GM20000 (cell line): ENCODE data around the gene OPRL1.

Experiments
- DNase-seq: peaks from one replicate; pipeline ENCODE4 v3.0.0; 2012; ENCODE audit warnings: low spot score
- TF ChIP-seq, protein P1 (sequence below): IDR thresholded peaks from 2 replicates; pipeline ENCODE4 v1.5.1; 2012; ENCODE audit warnings: mild to moderate bottlenecking, control low read depth; ENCODE audit errors: extremely low read depth, missing control alignments

Gene OPRL1

DNA sequence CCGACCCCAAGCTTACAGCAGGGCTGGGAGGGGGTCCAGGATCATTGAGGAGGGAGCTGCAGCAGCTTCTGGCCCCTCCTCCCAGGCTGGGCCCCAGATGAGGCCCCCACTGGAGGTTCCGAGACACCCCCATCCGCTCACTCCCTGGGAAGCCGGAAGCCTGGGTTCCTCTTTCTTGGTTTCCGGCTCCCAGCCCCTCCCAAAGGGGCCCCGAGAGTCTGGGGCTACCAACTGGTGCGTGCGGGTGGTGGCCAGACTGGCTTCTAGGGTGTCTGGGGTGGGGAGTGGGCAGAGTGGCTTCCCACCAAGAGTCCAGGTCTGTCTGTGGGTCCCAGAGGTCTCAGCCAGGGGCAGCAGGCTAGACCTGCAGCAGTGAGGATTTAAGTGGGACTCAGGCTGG lies 2.8 kb upstream of the OPRL1 start:
- DNase-seq, result peak; percentile 62
- TF ChIP-seq, protein P1, sequence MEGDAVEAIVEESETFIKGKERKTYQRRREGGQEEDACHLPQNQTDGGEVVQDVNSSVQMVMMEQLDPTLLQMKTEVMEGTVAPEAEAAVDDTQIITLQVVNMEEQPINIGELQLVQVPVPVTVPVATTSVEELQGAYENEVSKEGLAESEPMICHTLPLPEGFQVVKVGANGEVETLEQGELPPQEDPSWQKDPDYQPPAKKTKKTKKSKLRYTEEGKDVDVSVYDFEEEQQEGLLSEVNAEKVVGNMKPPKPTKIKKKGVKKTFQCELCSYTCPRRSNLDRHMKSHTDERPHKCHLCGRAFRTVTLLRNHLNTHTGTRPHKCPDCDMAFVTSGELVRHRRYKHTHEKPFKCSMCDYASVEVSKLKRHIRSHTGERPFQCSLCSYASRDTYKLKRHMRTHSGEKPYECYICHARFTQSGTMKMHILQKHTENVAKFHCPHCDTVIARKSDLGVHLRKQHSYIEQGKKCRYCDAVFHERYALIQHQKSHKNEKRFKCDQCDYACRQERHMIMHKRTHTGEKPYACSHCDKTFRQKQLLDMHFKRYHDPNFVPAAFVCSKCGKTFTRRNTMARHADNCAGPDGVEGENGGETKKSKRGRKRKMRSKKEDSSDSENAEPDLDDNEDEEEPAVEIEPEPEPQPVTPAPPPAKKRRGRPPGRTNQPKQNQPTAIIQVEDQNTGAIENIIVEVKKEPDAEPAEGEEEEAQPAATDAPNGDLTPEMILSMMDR, result no peak

DNA sequence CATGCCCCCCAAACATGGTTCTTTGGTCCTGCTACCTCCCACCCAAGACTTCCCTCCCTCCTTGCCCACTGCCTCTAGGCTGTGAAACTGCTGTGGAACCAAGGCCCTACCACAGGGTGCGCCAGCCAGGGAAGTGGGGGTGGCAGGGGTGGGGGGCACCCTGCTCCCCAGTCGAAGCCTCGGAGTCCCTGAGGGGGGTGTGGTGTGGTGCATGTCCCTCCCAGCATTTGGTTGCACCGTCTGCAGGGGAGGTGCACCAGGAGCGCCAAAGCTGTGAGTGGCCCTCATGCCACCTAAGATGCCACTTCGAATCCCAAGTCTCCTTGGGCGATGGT lies 2.4 kb upstream of the OPRL1 start:
- TF ChIP-seq, protein P1, result no peak
- DNase-seq, result no peak

DNA sequence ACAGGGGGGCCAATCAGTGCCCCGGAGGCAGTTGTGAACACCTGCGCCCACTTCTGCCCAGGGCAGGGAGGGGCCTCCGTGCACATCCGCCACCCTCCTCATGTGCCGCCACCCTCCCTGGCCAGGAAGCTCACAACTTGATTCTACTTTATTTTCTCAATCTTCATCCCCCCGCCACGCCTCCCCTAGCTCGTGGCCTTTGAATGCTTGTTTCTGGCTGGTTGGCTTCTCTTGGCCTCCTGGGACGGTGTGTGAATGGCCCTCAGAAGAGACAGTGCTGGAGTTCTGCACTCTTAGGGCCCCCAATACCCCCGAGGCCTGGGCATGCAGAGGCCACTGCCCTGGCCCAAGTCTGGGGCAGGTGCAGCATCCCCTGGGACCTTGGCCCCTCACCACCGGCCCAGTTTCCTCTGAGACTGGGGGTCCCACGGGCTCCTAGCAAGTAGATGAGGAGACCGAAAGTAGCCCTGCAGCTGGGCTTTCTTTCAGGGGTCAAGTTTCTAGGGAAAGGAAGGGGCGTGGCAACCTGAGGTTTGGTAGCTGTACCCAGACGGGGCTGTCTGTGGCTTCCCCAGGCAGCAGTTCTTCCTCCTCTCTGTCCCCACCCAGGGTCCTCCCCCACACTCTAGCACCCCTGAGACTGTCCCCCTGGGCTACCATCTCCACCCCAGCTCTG lies 1.9 kb upstream of the OPRL1 start:
- TF ChIP-seq, protein P1, result no peak
- peak; percentile 58 for DNase-seq

DNA sequence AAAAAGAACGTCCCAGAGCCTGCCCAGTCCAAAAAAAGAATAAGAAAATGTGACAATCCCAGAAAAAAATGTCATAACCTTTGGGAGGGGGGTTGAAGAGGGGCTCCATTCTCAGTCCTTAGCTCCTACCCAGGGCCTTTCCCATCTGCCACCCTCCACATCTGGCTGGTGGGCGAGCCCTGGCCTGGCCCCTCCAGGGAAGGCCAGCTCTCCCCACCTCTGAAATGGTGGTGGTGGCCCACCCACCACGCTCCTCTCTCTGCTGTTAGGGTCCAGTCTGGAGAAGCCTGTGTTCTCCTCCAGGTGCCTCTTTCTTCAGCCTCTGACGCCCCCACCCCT lies 979 bp upstream of the OPRL1 start:
- TF ChIP-seq, protein P1, result no peak
- DNase-seq, result no peak

DNA sequence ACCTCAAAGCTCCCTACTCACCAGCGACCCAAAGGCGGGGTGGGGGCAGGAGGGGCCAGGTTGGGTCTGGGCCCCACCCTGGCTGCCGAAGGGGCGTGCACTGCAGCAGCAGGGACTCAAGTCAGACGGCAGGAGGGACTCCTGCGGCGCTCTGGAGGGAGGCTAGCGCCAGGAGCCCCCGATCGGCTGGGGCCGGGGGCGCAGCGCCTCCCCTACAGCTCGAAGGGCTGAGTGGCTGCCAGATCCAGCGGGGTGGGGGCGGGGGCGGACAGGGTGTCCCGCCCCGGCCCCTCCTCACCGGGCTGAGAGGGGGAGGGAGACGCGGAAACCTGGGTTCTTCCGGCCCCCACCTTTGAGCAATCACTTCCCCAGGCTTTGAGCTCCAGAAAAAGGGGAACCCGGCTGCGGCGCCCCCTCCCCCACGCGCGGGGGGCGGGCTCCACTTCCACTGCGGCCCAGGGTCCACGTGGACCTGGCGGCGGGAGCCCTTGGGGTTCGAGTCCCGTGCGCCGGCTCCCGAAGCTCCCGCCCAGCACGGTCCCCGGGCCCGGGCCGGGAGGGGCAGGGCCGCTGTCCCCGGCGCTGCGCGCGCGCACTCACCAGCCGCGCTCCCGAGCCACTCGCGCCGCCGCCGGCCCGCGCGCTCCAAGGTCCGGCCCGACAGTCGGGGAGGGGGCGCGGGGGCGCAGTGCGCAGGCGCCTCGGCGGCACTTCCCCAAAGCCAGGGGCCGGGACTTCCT lies 439 bp upstream of the OPRL1 start, which contains the start of gene RGS19:
TSS of gene RGS19 (minus strand) at position 246 of the 740 bp plus-strand sequence. CDS start 2,632 bp downstream, outside the sequence.
- DNase-seq, result peak; percentile 97
- TF ChIP-seq, protein P1, result no peak

DNA sequence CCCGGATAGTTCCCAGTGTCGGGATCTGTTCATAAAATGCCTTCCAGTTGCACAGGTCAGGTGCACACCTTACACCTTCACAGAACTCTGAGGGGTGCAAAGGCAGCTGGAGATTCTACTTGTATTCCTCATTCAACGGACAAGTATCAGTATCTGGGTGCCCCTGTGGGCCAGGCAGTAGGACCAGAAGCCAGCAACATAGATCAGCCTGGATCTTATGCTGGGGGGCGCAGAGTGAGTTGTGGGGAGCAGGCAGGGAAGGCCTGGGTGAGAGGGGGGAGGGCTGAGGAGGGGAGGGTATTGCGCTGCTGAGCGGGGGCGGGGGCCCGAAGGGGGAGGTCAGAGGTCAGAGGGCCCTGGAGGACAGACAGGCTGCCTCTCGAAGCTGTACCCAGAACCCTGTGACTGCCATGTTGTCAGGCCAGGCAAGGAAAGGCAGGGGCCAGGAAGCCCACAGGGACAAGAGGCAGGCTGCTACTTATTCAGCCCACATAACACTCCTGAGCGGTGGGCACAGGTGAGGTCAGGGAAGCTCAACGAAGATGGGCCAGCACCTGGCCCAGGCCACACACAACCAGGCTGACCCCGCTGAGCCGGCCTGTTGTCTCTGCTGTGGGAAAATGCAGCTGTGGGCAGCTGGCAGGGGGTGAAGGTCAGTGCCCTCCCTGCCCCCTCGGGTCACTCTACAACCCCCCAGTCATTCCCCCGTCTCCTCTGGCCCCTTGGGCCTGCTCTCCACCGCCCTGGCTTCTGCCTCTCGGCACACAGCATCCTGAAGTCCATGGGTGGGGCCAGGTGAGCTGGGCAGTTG lies 1.1 kb downstream of the OPRL1 start:
- TF ChIP-seq, protein P1, result no peak
- DNase-seq, result no peak

DNA sequence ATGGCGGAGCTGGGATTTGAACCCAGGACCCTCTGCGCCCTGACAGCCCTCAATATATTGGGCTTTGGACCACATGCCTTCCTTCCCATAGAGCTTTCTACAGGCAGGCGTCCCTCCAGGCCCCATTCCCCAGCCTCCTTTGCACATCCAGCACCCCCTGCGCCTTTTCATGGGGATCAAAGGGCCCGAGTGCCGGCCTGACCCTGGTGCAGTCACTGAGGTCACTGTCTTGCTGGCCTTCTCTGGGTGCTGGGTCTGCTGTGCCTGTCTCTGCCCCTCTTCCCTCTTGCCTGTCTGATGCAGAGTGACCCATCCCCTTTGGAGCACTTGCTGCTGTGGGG lies 1.7 kb downstream of the OPRL1 start:
- TF ChIP-seq, protein P1, result no peak
- no peak for DNase-seq
